Sigmoid colon (tissue), 4 donors: ENCODE results near the gene PI4KB.

Experiments
- CTCF ChIP-seq, 4 experiments: fragments of 450-650 bp in 3 of 4; fragments of 200-600 bp in 1 of 4; IDR thresholded peaks; one replicate each; pipeline ENCODE4 v1.5.1; 2016 to 2019; ENCODE audit warnings: antibody characterized with exemption in 4 of 4, mild to moderate bottlenecking in 3 of 4, moderate library complexity in 2 of 4
- EP300 ChIP-seq, 4 donors: sonication (generic); formaldehyde crosslinking; IDR thresholded peaks; one replicate each; pipeline ENCODE4 v1.6.1; 2017; ENCODE audit warnings: antibody characterized with exemption in 4 of 4
- POLR2A ChIP-seq, 2 donors: fragments of 450-650 bp; IDR thresholded peaks; one replicate each; pipeline ENCODE4 v1.6.1; 2016; ENCODE audit warnings: antibody characterized with exemption in 2 of 2, mild to moderate bottlenecking in 2 of 2, moderate library complexity in 2 of 2
- POLR2AphosphoS5 ChIP-seq, 4 donors: sonication (generic); formaldehyde crosslinking; IDR thresholded peaks; one replicate each; pipeline ENCODE4 v1.6.1; 2017; ENCODE audit warnings: antibody characterized with exemption in 4 of 4

GRCh38 chr1:151334822-151335221 is 7.6 kb upstream of the PI4KB start:
- TF ChIP-seq CTCF (IDR thresholded peaks at IDR 0.05) (no peak), POLR2AphosphoS5 (IDR thresholded peaks at IDR 0.05) (no peak), EP300 (IDR thresholded peaks at IDR 0.05) (no peak), POLR2A (IDR thresholded peaks at IDR 0.05) (no peak)
